ENCODE results near the gene SLC20A1.

GRCh38 chr2:112658839-112659667, 13.3 kb downstream of the SLC20A1 start:
- TF ChIP-seq, protein P1, sequence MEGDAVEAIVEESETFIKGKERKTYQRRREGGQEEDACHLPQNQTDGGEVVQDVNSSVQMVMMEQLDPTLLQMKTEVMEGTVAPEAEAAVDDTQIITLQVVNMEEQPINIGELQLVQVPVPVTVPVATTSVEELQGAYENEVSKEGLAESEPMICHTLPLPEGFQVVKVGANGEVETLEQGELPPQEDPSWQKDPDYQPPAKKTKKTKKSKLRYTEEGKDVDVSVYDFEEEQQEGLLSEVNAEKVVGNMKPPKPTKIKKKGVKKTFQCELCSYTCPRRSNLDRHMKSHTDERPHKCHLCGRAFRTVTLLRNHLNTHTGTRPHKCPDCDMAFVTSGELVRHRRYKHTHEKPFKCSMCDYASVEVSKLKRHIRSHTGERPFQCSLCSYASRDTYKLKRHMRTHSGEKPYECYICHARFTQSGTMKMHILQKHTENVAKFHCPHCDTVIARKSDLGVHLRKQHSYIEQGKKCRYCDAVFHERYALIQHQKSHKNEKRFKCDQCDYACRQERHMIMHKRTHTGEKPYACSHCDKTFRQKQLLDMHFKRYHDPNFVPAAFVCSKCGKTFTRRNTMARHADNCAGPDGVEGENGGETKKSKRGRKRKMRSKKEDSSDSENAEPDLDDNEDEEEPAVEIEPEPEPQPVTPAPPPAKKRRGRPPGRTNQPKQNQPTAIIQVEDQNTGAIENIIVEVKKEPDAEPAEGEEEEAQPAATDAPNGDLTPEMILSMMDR (IDR thresholded peaks at IDR 0.05 in 4 of 5, conservative IDR thresholded peaks at IDR 0.05 in 1 of 5): no peak
- no peak for TF ChIP-seq POLR2A (IDR thresholded peaks at IDR 0.05)

All from gastrocnemius medialis (tissue), 4 donors.